Neutrophil (primary cell): ENCODE results near the gene SLAMF9.

Experiments
- H3K27ac ChIP-seq: fragments of 200-600 bp; sonication (generic); 2 replicates; pipeline ENCODE4 v1.5.1; 2016; ENCODE audit warnings: mild to moderate bottlenecking, moderate library complexity
- H3K27me3 ChIP-seq: fragments of 200-600 bp; sonication (generic); 2 replicates; pipeline ENCODE4 v1.6.0; 2016; ENCODE audit warnings: mild to moderate bottlenecking
- H3K36me3 ChIP-seq: fragments of 200-600 bp; sonication (generic); 2 replicates; pipeline ENCODE4 v1.5.1; 2017
- H3K4me1 ChIP-seq, 2 experiments: fragments of 200-600 bp in 1 of 2; sonication (generic) in 1 of 2; 1 replicate in 1 of 2; 2 replicates in 1 of 2; pipeline versions ENCODE4 v1.5.1 to v1.6.1; 2013 to 2016; ENCODE audit warnings: low read depth in 1 of 2, low read length in 1 of 2, mild to moderate bottlenecking in 1 of 2, moderate library complexity in 1 of 2; ENCODE audit not compliant: control insufficient read depth in 1 of 2, insufficient read depth in 1 of 2
- H3K4me3 ChIP-seq, 2 experiments: fragments of 200-600 bp in 1 of 2; sonication (generic) in 1 of 2; 1 replicate in 1 of 2; 2 replicates in 1 of 2; pipeline ENCODE4 v1.5.1; 2013 to 2016; ENCODE audit warnings: low read depth in 1 of 2, low read length in 1 of 2, mild to moderate bottlenecking in 1 of 2, moderate library complexity in 1 of 2
- H3K9me3 ChIP-seq: fragments of 200-600 bp; sonication (generic); 2 replicates; pipeline ENCODE4 v1.5.1; 2016
- TF ChIP-seq, protein P1 (sequence below): fragments of 200-600 bp; sonication (generic); IDR thresholded peaks from 2 replicates; pipeline ENCODE4 v1.5.1; 2016; ENCODE audit warnings: antibody characterized with exemption

Gene SLAMF9

DNA sequence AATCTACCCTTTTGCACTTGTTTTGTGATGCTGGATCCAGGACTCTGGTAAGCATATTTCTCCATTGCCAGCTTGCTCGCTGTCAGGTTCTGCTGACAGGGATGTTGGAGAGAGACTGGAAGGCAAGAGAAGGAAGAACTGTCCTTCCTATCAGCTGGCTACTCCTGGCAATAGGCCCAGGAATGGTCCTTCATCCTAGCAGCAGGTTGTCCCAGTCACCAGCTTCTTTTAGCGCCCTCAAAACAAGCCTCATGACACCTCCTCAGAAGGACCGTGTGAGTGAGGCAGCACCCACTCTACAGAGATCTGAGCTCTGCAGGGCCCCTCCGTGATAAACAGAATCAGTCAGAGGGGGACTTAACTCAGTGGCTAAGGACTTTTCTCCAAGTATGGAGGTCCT lies 33.1 kb upstream of the SLAMF9 start:
- no peaks in the 10 kb centered on the region for H3K36me3 ChIP-seq
- H3K4me1 ChIP-seq: peaks cover 7 to 9% of the 10 kb centered on the region in 2 experiments
- H3K9me3 ChIP-seq: no peaks in the 10 kb centered on the region
- TF ChIP-seq, protein P1, sequence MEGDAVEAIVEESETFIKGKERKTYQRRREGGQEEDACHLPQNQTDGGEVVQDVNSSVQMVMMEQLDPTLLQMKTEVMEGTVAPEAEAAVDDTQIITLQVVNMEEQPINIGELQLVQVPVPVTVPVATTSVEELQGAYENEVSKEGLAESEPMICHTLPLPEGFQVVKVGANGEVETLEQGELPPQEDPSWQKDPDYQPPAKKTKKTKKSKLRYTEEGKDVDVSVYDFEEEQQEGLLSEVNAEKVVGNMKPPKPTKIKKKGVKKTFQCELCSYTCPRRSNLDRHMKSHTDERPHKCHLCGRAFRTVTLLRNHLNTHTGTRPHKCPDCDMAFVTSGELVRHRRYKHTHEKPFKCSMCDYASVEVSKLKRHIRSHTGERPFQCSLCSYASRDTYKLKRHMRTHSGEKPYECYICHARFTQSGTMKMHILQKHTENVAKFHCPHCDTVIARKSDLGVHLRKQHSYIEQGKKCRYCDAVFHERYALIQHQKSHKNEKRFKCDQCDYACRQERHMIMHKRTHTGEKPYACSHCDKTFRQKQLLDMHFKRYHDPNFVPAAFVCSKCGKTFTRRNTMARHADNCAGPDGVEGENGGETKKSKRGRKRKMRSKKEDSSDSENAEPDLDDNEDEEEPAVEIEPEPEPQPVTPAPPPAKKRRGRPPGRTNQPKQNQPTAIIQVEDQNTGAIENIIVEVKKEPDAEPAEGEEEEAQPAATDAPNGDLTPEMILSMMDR: no peak
- H3K27me3 ChIP-seq: peaks cover 16% of the 10 kb centered on the region
- no peak overlapping the region for H3K27ac ChIP-seq
- H3K4me3 ChIP-seq: no peak overlapping the region

DNA sequence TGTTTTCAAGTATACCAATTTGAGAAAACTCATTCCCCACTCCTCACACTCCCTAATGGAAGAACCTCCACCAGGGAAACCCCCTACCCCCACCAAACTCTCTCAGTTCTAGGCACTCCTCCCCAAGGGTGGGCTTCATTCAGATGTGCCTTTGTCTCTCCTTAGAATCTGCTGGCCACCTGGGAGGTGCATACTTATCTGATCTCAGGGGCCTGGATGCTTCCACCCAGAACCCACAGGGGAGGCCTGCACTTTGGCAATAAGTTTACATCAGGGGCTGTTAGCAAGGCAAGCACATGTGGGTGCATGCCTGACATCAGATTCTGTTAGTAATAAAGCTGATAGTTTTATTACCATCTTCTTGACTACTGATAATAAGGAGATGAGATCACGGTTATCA lies 32.5 kb upstream of the SLAMF9 start:
- H3K9me3 ChIP-seq: no peaks in the 10 kb centered on the region
- no peak overlapping the region for H3K27ac ChIP-seq
- peaks cover 2 to 3% of the 10 kb centered on the region in 2 experiments for H3K4me1 ChIP-seq
- TF ChIP-seq, protein P1: no peak
- H3K27me3 ChIP-seq: peaks cover 16% of the 10 kb centered on the region
- no peak overlapping the region for H3K4me3 ChIP-seq
- H3K36me3 ChIP-seq: no peaks in the 10 kb centered on the region

- H3K36me3 ChIP-seq: no peaks in the 10 kb centered on the region
- H3K9me3 ChIP-seq: no peaks in the 10 kb centered on the region
- H3K4me3 ChIP-seq: no peak overlapping the region
- peaks cover 16% of the 10 kb centered on the region for H3K27me3 ChIP-seq
- H3K4me1 ChIP-seq: no peaks in the 10 kb centered on the region
- TF ChIP-seq, protein P1: no peak
- H3K27ac ChIP-seq: no peak overlapping the region
Observed at GRCh38 chr1:159986093-159986492, 32.1 kb upstream of the SLAMF9 start.

DNA sequence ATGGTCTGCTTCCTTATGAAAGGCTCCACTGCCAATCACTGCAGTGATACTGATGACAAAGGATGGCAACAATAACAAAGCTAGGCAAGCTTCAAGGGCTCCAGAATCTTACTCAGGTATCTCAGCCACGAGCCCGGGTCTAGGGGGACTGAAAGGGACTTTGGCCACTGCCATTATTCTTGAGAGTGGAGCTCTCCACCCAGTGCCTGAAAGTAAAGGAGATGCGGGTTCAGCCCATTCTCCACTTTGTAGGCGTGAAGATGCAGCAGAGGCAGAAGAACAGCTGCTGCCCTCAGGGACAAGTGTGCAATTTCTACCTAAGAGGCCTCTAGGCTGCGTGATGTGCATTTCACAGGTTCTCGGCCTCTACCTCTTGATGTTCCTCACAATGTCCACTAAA lies 31.4 kb upstream of the SLAMF9 start:
- H3K36me3 ChIP-seq: no peaks in the 10 kb centered on the region
- peaks cover 20% of the 10 kb centered on the region for H3K27me3 ChIP-seq
- H3K9me3 ChIP-seq: no peaks in the 10 kb centered on the region
- H3K4me3 ChIP-seq: no peak overlapping the region
- TF ChIP-seq, protein P1: no peak
- no peak overlapping the region for H3K27ac ChIP-seq
- no peaks in the 10 kb centered on the region for H3K4me1 ChIP-seq

GRCh38 chr1:159983681-159984080 lies 29.6 kb upstream of the SLAMF9 start:
- Histone ChIP-seq H3K36me3 (no peaks in the 10 kb centered on the region), H3K4me3 (no peak overlapping the region), H3K27me3 (peaks cover 38% of the 10 kb centered on the region), H3K9me3 (no peaks in the 10 kb centered on the region), H3K4me1 (no peaks in the 10 kb centered on the region), H3K27ac (no peak overlapping the region)
- TF ChIP-seq, protein P1: no peak

DNA sequence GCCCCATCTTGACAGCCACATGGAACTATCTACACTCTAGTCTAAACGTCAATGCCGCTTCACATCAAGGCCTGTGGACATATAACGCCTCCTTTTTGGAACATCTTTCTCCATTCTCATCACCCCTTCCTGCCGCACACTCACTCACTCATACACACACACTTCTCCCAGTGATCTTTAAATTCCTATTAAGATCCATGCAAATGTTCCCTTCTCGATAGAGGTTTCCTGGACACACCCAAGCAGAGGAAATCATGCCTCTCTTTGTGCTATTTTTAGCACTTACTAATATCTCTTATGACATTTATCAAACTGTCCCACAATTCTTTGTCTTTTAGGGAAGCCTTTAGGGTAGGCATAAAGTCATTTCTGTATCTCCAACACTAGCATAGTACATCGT lies 28.2 kb upstream of the SLAMF9 start:
- Histone ChIP-seq H3K27ac (no peak overlapping the region), H3K36me3 (no peaks in the 10 kb centered on the region), H3K4me3 (no peak overlapping the region), H3K9me3 (no peaks in the 10 kb centered on the region), H3K27me3 (peaks cover 52% of the 10 kb centered on the region), H3K4me1 (no peaks in the 10 kb centered on the region)
- TF ChIP-seq, protein P1: no peak
